ENCODE results near the gene PGK1. TPM values are rescaled to one million over a fixed set of nuclear protein-coding genes. Genes with fewer than 3 reads are reported as not detected.
"Not testable (repeated sequence)": the region's sequence is repeated elsewhere in the genome, so short reads cannot be mapped to it uniquely, and the experiment has no call there.

The PGK1 gene
- total and polyA plus RNA-seq, 12 donors: 69.4 to 524 (median 320) TPM

DNA sequence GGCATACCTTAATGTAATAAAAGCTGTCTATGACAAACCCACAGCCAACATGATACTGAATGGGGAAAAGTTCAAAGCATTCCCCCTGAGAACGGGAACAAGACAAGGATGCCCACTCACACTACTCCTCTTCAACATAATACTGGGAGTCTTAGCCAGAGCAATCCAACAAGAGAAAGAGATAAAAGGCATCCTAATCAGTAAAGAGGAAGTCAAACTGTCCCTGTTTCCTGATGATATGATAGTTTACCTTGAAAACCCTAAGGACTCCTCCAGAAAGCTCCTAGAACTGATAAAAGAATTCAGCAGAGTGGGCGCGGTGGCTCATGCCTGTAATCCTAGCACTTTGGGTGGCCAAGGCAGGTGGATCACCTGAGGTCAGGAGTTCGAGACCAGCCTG lies 59.1 kb downstream of the PGK1 start:
- H3K9me3 ChIP-seq (replicated peaks in 1 of 3); H3K4me1 ChIP-seq (replicated peaks in 1 of 2); H3K36me3 ChIP-seq (replicated peaks in 1 of 2); intact Hi-C loops (cut with DNase I); DNase-seq; H3K27ac ChIP-seq; H3K4me3 ChIP-seq: not testable (repeated sequence)
- 67 to 79% (median 72%) methylated on average over 4 of the region's 4 CpGs for WGBS, 4 donors
- H3K27me3 ChIP-seq: peaks cover 10% of the 10 kb centered on the region

GRCh38 chrX:78165425-78165824 lies 61.4 kb downstream of the PGK1 start:
- WGBS, 4 donors: 59 to 78% (median 65%) methylated on average over 1 of the region's 1 CpG
- H3K27ac ChIP-seq: no peak overlapping the region
- no peaks in the 10 kb centered on the region for H3K36me3 ChIP-seq (replicated peaks in 1 of 2)
- no peaks in the 10 kb centered on the region for H3K9me3 ChIP-seq (replicated peaks in 1 of 3)
- no peak overlapping the region for H3K4me3 ChIP-seq
- no peak for TF ChIP-seq POLR2A (IDR thresholded peaks at IDR 0.05)
- TF ChIP-seq, protein P1, sequence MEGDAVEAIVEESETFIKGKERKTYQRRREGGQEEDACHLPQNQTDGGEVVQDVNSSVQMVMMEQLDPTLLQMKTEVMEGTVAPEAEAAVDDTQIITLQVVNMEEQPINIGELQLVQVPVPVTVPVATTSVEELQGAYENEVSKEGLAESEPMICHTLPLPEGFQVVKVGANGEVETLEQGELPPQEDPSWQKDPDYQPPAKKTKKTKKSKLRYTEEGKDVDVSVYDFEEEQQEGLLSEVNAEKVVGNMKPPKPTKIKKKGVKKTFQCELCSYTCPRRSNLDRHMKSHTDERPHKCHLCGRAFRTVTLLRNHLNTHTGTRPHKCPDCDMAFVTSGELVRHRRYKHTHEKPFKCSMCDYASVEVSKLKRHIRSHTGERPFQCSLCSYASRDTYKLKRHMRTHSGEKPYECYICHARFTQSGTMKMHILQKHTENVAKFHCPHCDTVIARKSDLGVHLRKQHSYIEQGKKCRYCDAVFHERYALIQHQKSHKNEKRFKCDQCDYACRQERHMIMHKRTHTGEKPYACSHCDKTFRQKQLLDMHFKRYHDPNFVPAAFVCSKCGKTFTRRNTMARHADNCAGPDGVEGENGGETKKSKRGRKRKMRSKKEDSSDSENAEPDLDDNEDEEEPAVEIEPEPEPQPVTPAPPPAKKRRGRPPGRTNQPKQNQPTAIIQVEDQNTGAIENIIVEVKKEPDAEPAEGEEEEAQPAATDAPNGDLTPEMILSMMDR (IDR thresholded peaks at IDR 0.05): no peak
- no peak for DNase-seq
- H3K27me3 ChIP-seq: peaks cover 3% of the 10 kb centered on the region
- H3K4me1 ChIP-seq (replicated peaks in 1 of 2): no peaks in the 10 kb centered on the region
- intact Hi-C loops (cut with DNase I): no loop called here

GRCh38 chrX:78168065-78168464 lies 64.0 kb downstream of the PGK1 start:
- no peak for TF ChIP-seq POLR2A (IDR thresholded peaks at IDR 0.05)
- TF ChIP-seq, protein P1 (IDR thresholded peaks at IDR 0.05): no peak
- intact Hi-C loops (cut with DNase I): no loop called here
- Histone ChIP-seq H3K27ac (no peak overlapping the region), H3K36me3 (replicated peaks in 1 of 2) (no peaks in the 10 kb centered on the region), H3K9me3 (replicated peaks in 1 of 3) (no peaks in the 10 kb centered on the region), H3K27me3 (peaks cover 3% of the 10 kb centered on the region), H3K4me1 (replicated peaks in 1 of 2) (no peaks in the 10 kb centered on the region), H3K4me3 (no peak overlapping the region)
- DNase-seq: no peak

Other genes with a start within 250 kb of the PGK1 start
- gene MAGT1, start 208.8 kb upstream of the PGK1 start, total RNA-seq: 10 to 100 TPM; 22.9 to 77.0 (median 50.3) TPM
- gene MAGT1, start 208.8 kb upstream of the PGK1 start, polyA plus RNA-seq: 10 to 100 TPM in 1 of 3 donors, 1 to 10 TPM in 2; 8.5 to 73.2 (median 9.3) TPM
- gene COX7B, start 204.8 kb upstream of the PGK1 start, total RNA-seq: 100 to 1,000 TPM; 164 to 523 (median 279) TPM
- gene COX7B, start 204.8 kb upstream of the PGK1 start, polyA plus RNA-seq: 1,000 to 10,000 TPM in 1 of 3 donors, 100 to 1,000 TPM in 2; 603 to 1,027 (median 697) TPM
- gene ATP7A, start 193.6 kb upstream of the PGK1 start, total RNA-seq: 10 to 100 TPM in 8 of 9 donors, 1 to 10 TPM in 1; 7.7 to 20.9 (median 14.8) TPM
- gene ATP7A, start 193.6 kb upstream of the PGK1 start, polyA plus RNA-seq: 1 to 10 TPM; 2.6 to 6.1 (median 3.4) TPM
- gene PGAM4, start 134.6 kb upstream of the PGK1 start, total RNA-seq: under 1 TPM in 1 of 9 donors, not detected in 8; 0.42 TPM
- under 1 TPM in 1 of 3 donors, not detected in 2; 0.26 TPM for gene PGAM4, start 134.6 kb upstream of the PGK1 start, polyA plus RNA-seq
- 10 to 100 TPM in 6 of 9 donors, 1 to 10 TPM in 3; 6.6 to 14.6 (median 11.6) TPM for gene TAF9B, start 35.4 kb downstream of the PGK1 start, total RNA-seq
- gene TAF9B, start 35.4 kb downstream of the PGK1 start, polyA plus RNA-seq: 10 to 100 TPM in 1 of 3 donors, 1 to 10 TPM in 2; 8.1 to 13.9 (median 8.8) TPM
- gene CYSLTR1, start 223.4 kb downstream of the PGK1 start, total RNA-seq: 1 to 10 TPM; 1.1 to 4.8 (median 2.4) TPM
- gene CYSLTR1, start 223.4 kb downstream of the PGK1 start, polyA plus RNA-seq: 1 to 10 TPM in 1 of 3 donors, under 1 TPM in 2; 0.64 to 1.9 (median 0.88) TPM

All from adrenal gland (tissue), 12 donors.